Keratinocyte (primary cell): Measurements from ENCODE around the gene PLSCR4. TPM values are rescaled to one million over a fixed set of nuclear protein-coding genes. Genes with fewer than 3 reads are reported as not detected.

Experiments used
- DNase-seq: peaks from one replicate; pipeline ENCODE4 v3.0.0-alpha.2; 2011; ENCODE audit warnings: low read depth, missing footprints, low spot score
- FAIRE-seq: peaks from 2 replicates; lab custom pipeline; 2011; peaks lifted over from hg19 to GRCh38; lab: Jason Lieb, UNC
- H2AFZ ChIP-seq: 2 replicates; pipeline ENCODE4 v1.6.0; 2012; ENCODE audit warnings: low read length, control low read depth, inconsistent platforms; ENCODE audit not compliant: control insufficient read depth
- H3K27ac ChIP-seq: 2 replicates; pipeline ENCODE4 v1.5.1; 2011; ENCODE audit warnings: low read length; ENCODE audit not compliant: control insufficient read depth, insufficient read depth
- H3K27me3 ChIP-seq: 3 replicates; pipeline ENCODE4 v1.6.0; 2011; ENCODE audit warnings: low read length; ENCODE audit not compliant: control insufficient read depth, insufficient read depth; ENCODE audit errors: extremely low read depth
- H3K36me3 ChIP-seq, 2 experiments: 2 replicates in 1 of 2; 3 replicates in 1 of 2; pipeline ENCODE4 v1.5.1; 2011; ENCODE audit warnings: low read length in 2 of 2, mild to moderate bottlenecking in 1 of 2; ENCODE audit not compliant: control insufficient read depth in 2 of 2, insufficient read depth in 2 of 2; ENCODE audit errors: extremely low read depth in 1 of 2
- H3K4me1 ChIP-seq: 3 replicates; pipeline ENCODE4 v1.5.1; 2011; ENCODE audit warnings: low read length; ENCODE audit not compliant: control insufficient read depth, insufficient read depth; ENCODE audit errors: extremely low read depth
- H3K4me2 ChIP-seq: 3 replicates; pipeline ENCODE4 v1.6.0; 2011; ENCODE audit warnings: low read depth, low read length; ENCODE audit not compliant: control insufficient read depth, insufficient read depth; ENCODE audit errors: extremely low read depth
- H3K4me3 ChIP-seq, 3 experiments: fragments of 200-600 bp in 1 of 3; sonication (generic) in 1 of 3; 2 replicates in 2 of 3; 3 replicates in 1 of 3; pipeline ENCODE4 v1.5.1; 2011 to 2016; ENCODE audit warnings: low read length in 3 of 3, mild to moderate bottlenecking in 3 of 3, control low read depth in 2 of 3, inconsistent platforms in 1 of 3, low read depth in 1 of 3, mixed read lengths in 1 of 3, mixed run types in 1 of 3, moderate library complexity in 1 of 3; ENCODE audit not compliant: control insufficient read depth in 2 of 3, insufficient read depth in 2 of 3; ENCODE audit errors: extremely low read depth in 1 of 3
- H3K79me2 ChIP-seq: 2 replicates; pipeline ENCODE4 v1.6.0; 2012; ENCODE audit warnings: low read length; ENCODE audit not compliant: control insufficient read depth, insufficient read depth
- H3K9ac ChIP-seq: 3 replicates; pipeline ENCODE4 v1.6.0; 2011; ENCODE audit warnings: low read length; ENCODE audit not compliant: control insufficient read depth, insufficient read depth; ENCODE audit errors: extremely low read depth
- H3K9me1 ChIP-seq: 3 replicates; pipeline ENCODE4 v1.6.0; 2011; ENCODE audit warnings: low read length; ENCODE audit not compliant: control insufficient read depth, insufficient read depth; ENCODE audit errors: extremely low read depth
- H3K9me3 ChIP-seq: 2 replicates; pipeline ENCODE4 v1.5.1; 2012; ENCODE audit warnings: low read depth, low read length; ENCODE audit not compliant: control insufficient read depth
- H4K20me1 ChIP-seq: 3 replicates; pipeline ENCODE4 v1.6.0; 2011; ENCODE audit warnings: low read length; ENCODE audit not compliant: control insufficient read depth, insufficient read depth; ENCODE audit errors: extremely low read depth
- CTCF ChIP-seq, 3 experiments: IDR thresholded peaks in 1 of 3; conservative IDR thresholded peaks in 1 of 3; optimal IDR thresholded peaks in 1 of 3; 2 replicates in 2 of 3; 3 replicates in 1 of 3; pipeline versions ENCODE3 to v1.5.1; 2011; ENCODE audit warnings: low read length in 3 of 3, mild to moderate bottlenecking in 3 of 3, moderate library complexity in 2 of 3, control low read depth in 1 of 3, inconsistent platforms in 1 of 3; ENCODE audit not compliant: insufficient read depth in 2 of 3; ENCODE audit errors: extremely low read depth in 1 of 3
- EZH2 ChIP-seq: IDR thresholded peaks from one replicate; pipeline ENCODE4 v1.6.1; 2012; ENCODE audit warnings: inconsistent platforms, mild to moderate bottlenecking, low read length, moderate library complexity
- dilution Hi-C: fragments of 300-500 bp; cut with MboI; formaldehyde crosslinking; loops from one replicate; pipeline ENCODE4 v1.7.0; 2020; ENCODE audit warnings: low sequenced_read_pairs; ENCODE audit not compliant: extremely low pct_ligation_motif_present
- polyA plus RNA-seq, 5 experiments: library from polyadenylated mRNA; depleted of rRNA in 3 of 5; stranded (reverse) in 3 of 5; stranded (forward) in 1 of 5; unstranded in 1 of 5; fragments of >200 nt; gene quantifications; 1 replicate in 1 of 5; 2 replicates in 3 of 5; 3 replicates in 1 of 5; pipeline versions ENCODE4 v1.2.1 to v1.2.3, GENCODE V29; 2011 to 2012; ENCODE audit warnings: missing spikeins in 2 of 5, low read depth in 1 of 5, low replicate concordance in 1 of 5

The PLSCR4 gene
- polyA plus RNA-seq, 1 donor (not counting 4 experiments of a cell fraction or from before 2014, with no cell fraction given), result 1.5 TPM

GRCh38 chr3:146209371-146209770 is 41.5 kb downstream of the PLSCR4 start:
- H3K27ac ChIP-seq, result no peak overlapping the region
- H3K79me2 ChIP-seq, result no peaks in the 10 kb centered on the region
- H4K20me1 ChIP-seq, result no peaks in the 10 kb centered on the region
- FAIRE-seq, result no peak
- dilution Hi-C loops, result no loop called here
- no peaks in the 10 kb centered on the region for H3K4me1 ChIP-seq
- H3K4me2 ChIP-seq, result no peak overlapping the region
- no peak overlapping the region for H3K4me3 ChIP-seq
- H3K36me3 ChIP-seq, result no peaks in the 10 kb centered on the region
- DNase-seq, result no peak
- no peaks in the 10 kb centered on the region for H3K9me1 ChIP-seq
- no peaks in the 10 kb centered on the region for H3K27me3 ChIP-seq
- TF ChIP-seq EZH2, result no peak
- H3K9me3 ChIP-seq, result no peaks in the 10 kb centered on the region
- H2AFZ ChIP-seq, result no peak overlapping the region
- no peak overlapping the region for H3K9ac ChIP-seq

- DNase-seq, result no peak
- H3K9me1 ChIP-seq, result no peaks in the 10 kb centered on the region
- H3K27me3 ChIP-seq, result no peaks in the 10 kb centered on the region
- H2AFZ ChIP-seq, result no peak overlapping the region
- H3K79me2 ChIP-seq, result no peaks in the 10 kb centered on the region
- H3K4me3 ChIP-seq, result no peak overlapping the region
- H3K27ac ChIP-seq, result no peak overlapping the region
- no peak for FAIRE-seq
- no peak overlapping the region for H3K4me2 ChIP-seq
- H4K20me1 ChIP-seq, result no peaks in the 10 kb centered on the region
- H3K36me3 ChIP-seq, result no peaks in the 10 kb centered on the region
- TF ChIP-seq EZH2 (no peak), CTCF (optimal IDR thresholded peaks at IDR 0.05 in 1 of 3, IDR thresholded peaks at IDR 0.05 in 1 of 3, conservative IDR thresholded peaks at IDR 0.05 in 1 of 3; ENCODE audit: extremely low read depth in 1 of 3, insufficient read depth in 2 of 3, low read length in 3 of 3) (no peak)
- dilution Hi-C loops, result no loop called here
- no peaks in the 10 kb centered on the region for H3K4me1 ChIP-seq
- H3K9ac ChIP-seq, result no peak overlapping the region
- no peaks in the 10 kb centered on the region for H3K9me3 ChIP-seq
These were observed 47.1 kb downstream of the PLSCR4 start for GRCh38 chr3:146203776-146204175.

GRCh38 chr3:146200461-146201220 is 50.3 kb downstream of the PLSCR4 start:
- Histone ChIP-seq H2AFZ (no peak overlapping the region), H3K9me1 (no peaks in the 10 kb centered on the region), H3K9ac (no peak overlapping the region), H3K79me2 (no peaks in the 10 kb centered on the region), H4K20me1 (no peaks in the 10 kb centered on the region), H3K27ac (no peak overlapping the region), H3K4me2 (no peak overlapping the region), H3K9me3 (no peaks in the 10 kb centered on the region), H3K27me3 (no peaks in the 10 kb centered on the region), H3K36me3 (no peaks in the 10 kb centered on the region), H3K4me3 (no peak overlapping the region), H3K4me1 (no peaks in the 10 kb centered on the region)
- DNase-seq (no peak), FAIRE-seq (no peak)
- TF ChIP-seq EZH2, result no peak
- no peak for TF ChIP-seq CTCF (optimal IDR thresholded peaks at IDR 0.05 in 1 of 3, IDR thresholded peaks at IDR 0.05 in 1 of 3, conservative IDR thresholded peaks at IDR 0.05 in 1 of 3; ENCODE audit: extremely low read depth in 1 of 3, insufficient read depth in 2 of 3, low read length in 3 of 3)
- dilution Hi-C loops, result no loop called here
